ENCODE results near the gene DGAT2.
A peak's percentile ranks its signal among the peaks of the same experiment; 100 is the strongest.

DGAT2 gene

DNA sequence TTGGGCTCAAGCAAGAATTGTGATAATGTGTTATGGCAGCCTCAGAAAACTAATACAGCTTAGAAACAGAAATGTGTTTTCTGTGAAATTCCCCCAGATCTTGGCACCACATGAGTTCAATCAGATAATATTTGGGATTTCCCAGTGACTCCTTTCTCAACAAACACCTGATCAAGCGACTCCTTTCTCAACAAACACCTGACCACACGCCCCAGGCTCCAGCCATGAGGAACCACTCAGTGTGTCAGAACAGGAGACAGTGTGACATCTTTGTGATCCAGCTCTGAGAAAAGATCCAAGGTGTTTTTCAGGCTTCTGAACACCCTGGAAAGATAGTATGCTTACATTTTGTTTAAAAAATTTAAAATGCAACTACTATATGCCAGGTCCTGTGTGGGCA lies 44.5 kb downstream of the DGAT2 start:
- Histone ChIP-seq H3K4me1 (ENCODE audit: insufficient read depth, low read length) (peaks cover 30% of the 10 kb centered on the region), H3K36me3 (ENCODE audit: insufficient read depth, low read length) (no peaks in the 10 kb centered on the region; the same call in 1 of the 2 replicates), H3K79me2 (ENCODE audit: insufficient read depth, low read length) (peaks cover 29% of the 10 kb centered on the region), H4K20me1 (ENCODE audit: insufficient read depth, low read length) (peaks cover 2% of the 10 kb centered on the region; the same call in 1 of the 2 replicates), H3K9me3 (ENCODE audit: insufficient read depth, low read length, severe bottlenecking) (no peaks in the 10 kb centered on the region), H2AFZ (ENCODE audit: low read depth, low read length) (no peak overlapping the region), H3K9ac (ENCODE audit: low read depth, low read length) (no peak overlapping the region), H3K27me3 (ENCODE audit: insufficient read depth, low read length, poor library complexity) (no peaks in the 10 kb centered on the region), H3K4me3 (ENCODE audit: low read depth in 1 of 2, low read length in 2 of 2) (no peak overlapping the region), H3K27ac (ENCODE audit: low read length) (no peak overlapping the region), H3K4me2 (ENCODE audit: insufficient read depth, low read length) (no peak overlapping the region)
- DNase-seq (no peak), ATAC-seq (ENCODE audit: insufficient read depth, low read depth) (no peak)
- TF ChIP-seq CTCF (IDR thresholded peaks at IDR 0.05; ENCODE audit: borderline replicate concordance, extremely low read depth, low read length, poor library complexity, severe bottlenecking) (no peak), EZH2 (IDR thresholded peaks at IDR 0.05; ENCODE audit: borderline replicate concordance, low read depth, low read length, severe bottlenecking) (no peak)

GRCh38 chr11:75813622-75814039 lies 45.1 kb downstream of the DGAT2 start:
- TF ChIP-seq CTCF (IDR thresholded peaks at IDR 0.05; ENCODE audit: borderline replicate concordance, extremely low read depth, low read length, poor library complexity, severe bottlenecking), result no peak
- no peak for TF ChIP-seq EZH2 (IDR thresholded peaks at IDR 0.05; ENCODE audit: borderline replicate concordance, low read depth, low read length, severe bottlenecking)
- no peaks in the 10 kb centered on the region; the same call in 1 of the 2 replicates for H3K36me3 ChIP-seq (ENCODE audit: insufficient read depth, low read length)
- peaks cover 2% of the 10 kb centered on the region; the same call in 1 of the 2 replicates for H4K20me1 ChIP-seq (ENCODE audit: insufficient read depth, low read length)
- H3K9me3 ChIP-seq (ENCODE audit: insufficient read depth, low read length, severe bottlenecking), result no peaks in the 10 kb centered on the region
- H3K27ac ChIP-seq (ENCODE audit: low read length), result no peak overlapping the region; the same call in 1 of the 2 replicates
- H3K4me2 ChIP-seq (ENCODE audit: insufficient read depth, low read length), result peak overlapping the region; percentile 96; the same call in 1 of the 2 replicates
- peaks cover 34% of the 10 kb centered on the region for H3K79me2 ChIP-seq (ENCODE audit: insufficient read depth, low read length)
- H3K27me3 ChIP-seq (ENCODE audit: insufficient read depth, low read length, poor library complexity), result no peaks in the 10 kb centered on the region
- H3K4me1 ChIP-seq (ENCODE audit: insufficient read depth, low read length), result peaks cover 30% of the 10 kb centered on the region
- ATAC-seq (ENCODE audit: insufficient read depth, low read depth) (no peak), DNase-seq (no peak)
- H2AFZ ChIP-seq (ENCODE audit: low read depth, low read length), result no peak overlapping the region
- H3K9ac ChIP-seq (ENCODE audit: low read depth, low read length), result peak overlapping the region; percentile 90
- peak overlapping the region in 1 of 2 experiments; percentile 70; a peak in 2 of 4 replicates for H3K4me3 ChIP-seq (ENCODE audit: low read depth in 1 of 2, low read length in 2 of 2)

- ATAC-seq (ENCODE audit: insufficient read depth, low read depth) (peak; percentile 15), DNase-seq (no peak)
- Histone ChIP-seq H3K4me3 (ENCODE audit: low read depth in 1 of 2, low read length in 2 of 2) (peak overlapping the region; percentile 23 to 70; a peak in 3 of 4 replicates), H2AFZ (ENCODE audit: low read depth, low read length) (peak overlapping the region; percentile 83), H3K4me1 (ENCODE audit: insufficient read depth, low read length) (peaks cover 30% of the 10 kb centered on the region), H3K9me3 (ENCODE audit: insufficient read depth, low read length, severe bottlenecking) (no peaks in the 10 kb centered on the region), H4K20me1 (ENCODE audit: insufficient read depth, low read length) (peaks cover 2% of the 10 kb centered on the region; the same call in 1 of the 2 replicates), H3K4me2 (ENCODE audit: insufficient read depth, low read length) (peak overlapping the region; percentile 96), H3K36me3 (ENCODE audit: insufficient read depth, low read length) (no peaks in the 10 kb centered on the region; the same call in 1 of the 2 replicates), H3K27ac (ENCODE audit: low read length) (peak overlapping the region; percentile 66), H3K79me2 (ENCODE audit: insufficient read depth, low read length) (peaks cover 41% of the 10 kb centered on the region), H3K9ac (ENCODE audit: low read depth, low read length) (peak overlapping the region; percentile 90), H3K27me3 (ENCODE audit: insufficient read depth, low read length, poor library complexity) (no peaks in the 10 kb centered on the region)
- TF ChIP-seq CTCF (IDR thresholded peaks at IDR 0.05; ENCODE audit: borderline replicate concordance, extremely low read depth, low read length, poor library complexity, severe bottlenecking) (no peak), EZH2 (IDR thresholded peaks at IDR 0.05; ENCODE audit: borderline replicate concordance, low read depth, low read length, severe bottlenecking) (no peak)
Observed at GRCh38 chr11:75814363-75814676, 45.7 kb downstream of the DGAT2 start.
